GM12874 (cell line): ENCODE data around the gene HHEX.

Source experiments
- TF ChIP-seq, protein P1 (sequence below): IDR thresholded peaks from 2 replicates; pipeline ENCODE4 v1.5.1; 2011; ENCODE audit warnings: low read depth, mild to moderate bottlenecking, control low read depth, low read length, moderate library complexity; ENCODE audit not compliant: insufficient read depth

Gene HHEX

DNA sequence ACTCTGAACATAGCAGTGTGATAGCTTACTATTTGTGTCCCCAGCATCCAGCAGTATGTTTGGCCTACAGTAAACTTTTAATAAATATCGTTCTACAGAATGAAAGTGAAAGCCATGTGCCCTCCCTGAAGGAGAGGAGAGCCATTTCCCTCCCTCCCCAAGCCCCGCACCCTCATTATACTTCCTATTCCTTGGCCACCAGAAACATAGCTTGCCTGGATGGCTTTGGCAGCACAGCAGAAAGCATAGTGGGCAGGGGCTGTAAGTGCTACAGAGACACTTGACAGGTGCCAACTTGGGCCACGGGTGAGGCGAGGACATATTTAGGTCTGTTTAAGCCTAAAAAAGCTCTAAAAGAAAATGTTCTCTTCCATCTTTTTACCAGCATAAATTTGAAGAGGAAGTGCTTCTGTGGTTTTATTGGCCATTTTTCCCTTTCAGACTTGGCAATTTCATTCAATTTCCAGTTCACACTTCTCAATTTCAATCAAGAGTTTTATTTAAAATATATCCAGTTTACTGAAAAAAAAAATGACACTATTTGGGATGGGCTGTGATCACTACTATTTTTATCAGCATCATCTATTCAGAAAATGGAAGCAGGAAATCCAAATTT lies 12.7 kb downstream of the HHEX start:
- TF ChIP-seq, protein P1, sequence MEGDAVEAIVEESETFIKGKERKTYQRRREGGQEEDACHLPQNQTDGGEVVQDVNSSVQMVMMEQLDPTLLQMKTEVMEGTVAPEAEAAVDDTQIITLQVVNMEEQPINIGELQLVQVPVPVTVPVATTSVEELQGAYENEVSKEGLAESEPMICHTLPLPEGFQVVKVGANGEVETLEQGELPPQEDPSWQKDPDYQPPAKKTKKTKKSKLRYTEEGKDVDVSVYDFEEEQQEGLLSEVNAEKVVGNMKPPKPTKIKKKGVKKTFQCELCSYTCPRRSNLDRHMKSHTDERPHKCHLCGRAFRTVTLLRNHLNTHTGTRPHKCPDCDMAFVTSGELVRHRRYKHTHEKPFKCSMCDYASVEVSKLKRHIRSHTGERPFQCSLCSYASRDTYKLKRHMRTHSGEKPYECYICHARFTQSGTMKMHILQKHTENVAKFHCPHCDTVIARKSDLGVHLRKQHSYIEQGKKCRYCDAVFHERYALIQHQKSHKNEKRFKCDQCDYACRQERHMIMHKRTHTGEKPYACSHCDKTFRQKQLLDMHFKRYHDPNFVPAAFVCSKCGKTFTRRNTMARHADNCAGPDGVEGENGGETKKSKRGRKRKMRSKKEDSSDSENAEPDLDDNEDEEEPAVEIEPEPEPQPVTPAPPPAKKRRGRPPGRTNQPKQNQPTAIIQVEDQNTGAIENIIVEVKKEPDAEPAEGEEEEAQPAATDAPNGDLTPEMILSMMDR: no peak

DNA sequence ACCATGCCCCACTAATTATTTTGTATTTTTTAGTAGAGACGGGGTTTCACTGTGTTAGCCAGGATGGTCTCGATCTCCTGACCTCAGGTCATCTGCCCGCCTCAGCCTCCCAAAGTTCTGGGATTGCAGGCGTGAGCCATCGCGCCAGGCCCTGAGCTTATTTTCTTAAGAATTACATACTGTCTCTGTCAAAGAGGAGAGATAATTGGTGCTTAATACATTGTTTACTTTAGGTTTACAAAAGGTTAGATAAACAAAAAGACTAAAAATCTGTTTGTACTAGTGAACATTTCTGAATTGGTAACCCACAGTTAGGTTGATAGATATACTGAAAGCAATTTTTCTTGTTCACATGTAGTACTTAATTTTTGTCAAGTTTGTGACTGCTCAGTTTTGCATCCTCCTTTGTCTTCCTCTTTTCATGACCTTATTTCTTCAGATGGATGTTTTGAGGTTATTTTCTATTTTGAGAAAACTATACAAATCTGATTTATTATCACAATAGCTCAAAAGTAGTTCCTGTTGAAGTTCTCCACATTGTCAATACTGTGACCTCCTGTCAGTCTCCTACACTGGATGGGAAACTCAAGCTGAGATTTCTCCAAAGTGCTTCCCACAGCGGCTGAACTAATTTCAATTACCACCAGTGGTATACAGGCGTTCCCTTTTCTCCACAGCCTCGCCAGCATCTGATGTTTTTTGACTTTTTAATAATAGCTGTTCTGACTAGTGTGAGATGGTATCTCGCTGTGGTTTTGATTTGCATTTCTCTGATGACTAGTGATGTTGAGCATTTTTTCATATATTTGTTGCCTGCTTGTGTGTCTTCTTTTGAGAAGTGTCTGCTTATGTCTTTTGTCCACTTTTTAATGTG lies 22.5 kb downstream of the HHEX start:
- TF ChIP-seq, protein P1: no peak

DNA sequence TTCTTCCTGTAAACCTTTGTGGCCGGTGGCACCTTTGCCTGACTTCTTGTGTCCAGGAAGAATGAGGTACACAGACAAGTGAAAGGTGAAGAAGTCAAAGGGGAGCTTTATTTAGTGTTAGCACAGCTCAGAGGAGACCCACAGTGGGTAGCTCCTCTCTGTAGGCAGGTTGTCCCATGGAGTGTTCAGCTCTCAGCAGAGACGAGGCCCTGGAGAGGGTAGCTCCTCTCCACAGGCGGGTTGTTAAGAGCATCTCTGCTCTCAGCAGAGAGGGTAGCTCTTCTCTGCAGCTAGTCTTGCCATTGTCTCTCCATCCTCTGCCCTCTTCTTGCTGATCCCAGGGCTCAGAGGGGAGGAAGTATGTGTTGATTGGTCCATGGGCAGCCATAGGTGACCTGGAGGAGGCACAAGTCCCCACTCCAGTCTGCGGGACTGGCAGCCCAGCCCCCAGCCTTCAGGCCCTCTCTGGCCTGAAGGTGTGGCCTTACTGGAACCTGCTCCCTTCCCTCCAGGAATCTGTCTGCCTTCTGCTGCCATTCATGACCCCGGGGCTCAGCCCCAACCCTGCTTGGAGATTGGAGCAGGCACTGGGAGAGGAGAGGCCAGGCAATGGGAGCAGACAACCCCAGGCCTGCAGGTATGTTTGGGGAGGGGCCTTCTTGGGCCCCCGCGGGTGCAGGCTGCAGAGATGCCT lies 24.5 kb downstream of the HHEX start:
- TF ChIP-seq, protein P1: no peak

DNA sequence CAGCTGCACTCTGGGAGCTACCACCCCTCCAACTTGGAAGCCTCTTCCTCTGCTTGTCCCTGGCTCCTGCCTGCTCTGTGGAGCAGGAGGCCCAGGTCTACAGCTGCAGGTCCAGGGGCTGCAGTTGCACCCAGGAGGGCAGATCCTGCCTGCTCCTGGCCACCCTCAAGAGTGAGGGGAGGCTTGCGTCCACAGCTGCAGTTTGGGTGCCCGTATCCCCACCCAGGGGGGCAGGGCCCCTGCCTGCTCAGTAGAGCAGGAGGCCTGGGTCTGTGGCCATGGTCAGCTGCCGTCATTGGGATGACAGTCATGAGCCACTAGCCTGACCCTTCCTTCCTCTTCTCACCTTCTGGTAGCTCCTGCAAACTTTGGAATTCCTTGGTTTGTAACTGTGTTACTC lies 25.1 kb downstream of the HHEX start:
- TF ChIP-seq, protein P1: no peak

DNA sequence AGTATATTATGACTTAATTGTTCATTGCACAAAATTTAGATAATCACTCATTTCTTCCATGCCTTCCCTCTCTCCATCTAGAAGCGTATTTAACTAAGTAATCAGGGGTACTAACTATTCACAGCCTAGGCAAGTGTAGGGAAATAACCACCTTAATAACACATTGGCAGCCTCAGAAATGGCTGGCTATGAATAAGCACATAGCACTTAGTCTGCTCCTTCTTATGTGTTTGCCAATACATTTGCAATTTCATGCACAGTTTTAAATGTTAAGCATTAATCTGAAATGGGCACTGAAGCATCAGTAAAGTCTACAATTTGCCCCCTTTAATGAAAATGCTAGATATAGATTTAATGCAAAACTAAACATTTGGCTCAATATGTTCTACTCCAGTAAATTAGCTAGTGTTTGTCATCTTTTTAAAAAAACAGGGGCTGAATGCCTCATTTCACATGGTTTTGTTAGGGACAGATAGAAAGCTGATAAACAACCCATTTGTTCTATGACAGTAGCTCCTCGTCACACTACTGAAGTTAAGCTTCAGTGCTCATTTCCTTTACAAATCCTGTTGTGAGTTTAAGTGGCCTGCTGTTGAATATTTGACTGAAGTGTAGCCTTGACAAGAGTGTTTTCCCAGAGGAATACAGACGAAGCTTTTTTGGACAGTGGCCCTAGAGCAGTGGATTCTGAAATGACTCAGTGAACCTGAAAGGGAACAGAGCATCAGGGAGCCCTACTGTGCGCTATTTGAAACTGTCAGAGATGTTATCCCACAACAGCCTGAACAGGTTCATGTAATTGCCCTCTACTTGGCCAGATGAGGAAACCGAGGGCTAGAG lies 30.5 kb downstream of the HHEX start:
- TF ChIP-seq, protein P1: no peak

DNA sequence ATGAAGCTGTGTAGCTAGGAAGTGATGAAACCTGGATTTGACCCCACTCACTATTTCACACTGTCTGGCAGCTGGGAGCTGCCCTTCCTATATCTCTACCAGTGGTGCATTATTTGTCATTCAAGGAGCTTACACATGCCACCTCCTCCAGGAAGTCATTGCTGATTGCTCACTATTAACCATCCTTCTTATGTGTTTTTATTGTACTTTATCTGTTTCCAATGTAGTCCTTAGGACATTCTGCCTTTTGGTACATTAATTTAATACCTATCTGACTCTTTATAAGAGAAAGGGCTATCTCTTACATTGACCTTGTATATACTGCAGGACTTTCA lies 31.0 kb downstream of the HHEX start:
- TF ChIP-seq, protein P1: no peak
